ENCODE measurements around the gene ARHGAP8.
"Not testable (repeated sequence)": the region's sequence is repeated elsewhere in the genome, so short reads cannot be mapped to it uniquely, and the experiment has no call there.

Gene ARHGAP8

GRCh38 chr22:44743247-44743646 is 9.1 kb upstream of the ARHGAP8 start:
- in situ Hi-C loops (cut with MboI; ENCODE audit: low pct_unique_long_range_greater_than_20kb, low sequenced_read_pairs, unreplicated experiment), result loop anchor here (10.0 kb wide), 1 partner anchor 48 kb away; no protein-coding TSS in a partner anchor
- TF ChIP-seq, protein P1, sequence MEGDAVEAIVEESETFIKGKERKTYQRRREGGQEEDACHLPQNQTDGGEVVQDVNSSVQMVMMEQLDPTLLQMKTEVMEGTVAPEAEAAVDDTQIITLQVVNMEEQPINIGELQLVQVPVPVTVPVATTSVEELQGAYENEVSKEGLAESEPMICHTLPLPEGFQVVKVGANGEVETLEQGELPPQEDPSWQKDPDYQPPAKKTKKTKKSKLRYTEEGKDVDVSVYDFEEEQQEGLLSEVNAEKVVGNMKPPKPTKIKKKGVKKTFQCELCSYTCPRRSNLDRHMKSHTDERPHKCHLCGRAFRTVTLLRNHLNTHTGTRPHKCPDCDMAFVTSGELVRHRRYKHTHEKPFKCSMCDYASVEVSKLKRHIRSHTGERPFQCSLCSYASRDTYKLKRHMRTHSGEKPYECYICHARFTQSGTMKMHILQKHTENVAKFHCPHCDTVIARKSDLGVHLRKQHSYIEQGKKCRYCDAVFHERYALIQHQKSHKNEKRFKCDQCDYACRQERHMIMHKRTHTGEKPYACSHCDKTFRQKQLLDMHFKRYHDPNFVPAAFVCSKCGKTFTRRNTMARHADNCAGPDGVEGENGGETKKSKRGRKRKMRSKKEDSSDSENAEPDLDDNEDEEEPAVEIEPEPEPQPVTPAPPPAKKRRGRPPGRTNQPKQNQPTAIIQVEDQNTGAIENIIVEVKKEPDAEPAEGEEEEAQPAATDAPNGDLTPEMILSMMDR (IDR thresholded peaks at IDR 0.05; ENCODE audit: extremely low read depth, insufficient read depth, missing control alignments), result no peak
- no peak for DNase-seq (ENCODE audit: low spot score)

DNA sequence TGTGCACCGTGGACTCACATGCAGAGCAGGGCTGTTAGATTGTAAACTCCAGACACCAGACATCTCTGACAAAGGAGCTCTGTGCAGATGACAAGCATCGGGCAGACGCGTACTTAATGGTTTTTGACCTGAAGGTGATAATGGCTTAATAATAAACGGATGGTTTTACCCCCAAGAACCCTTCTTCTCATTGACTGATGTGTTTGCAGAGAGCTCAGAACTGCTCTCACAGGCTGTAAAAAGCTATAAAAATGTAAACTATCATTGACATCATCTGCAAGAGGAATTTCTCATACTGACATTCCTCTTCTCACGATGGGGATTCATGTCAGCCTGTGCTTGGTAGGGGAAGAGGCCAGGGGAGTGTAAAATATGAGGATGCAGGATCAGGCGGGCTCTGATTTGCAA is 8.6 kb upstream of the ARHGAP8 start:
- TF ChIP-seq, protein P1 (IDR thresholded peaks at IDR 0.05; ENCODE audit: extremely low read depth, insufficient read depth, missing control alignments), result no peak
- in situ Hi-C loops (cut with MboI; ENCODE audit: low pct_unique_long_range_greater_than_20kb, low sequenced_read_pairs, unreplicated experiment), result loop anchor here (10.0 kb wide), 1 partner anchor 49 kb away; no protein-coding TSS in a partner anchor
- DNase-seq (ENCODE audit: low spot score), result no peak

DNA sequence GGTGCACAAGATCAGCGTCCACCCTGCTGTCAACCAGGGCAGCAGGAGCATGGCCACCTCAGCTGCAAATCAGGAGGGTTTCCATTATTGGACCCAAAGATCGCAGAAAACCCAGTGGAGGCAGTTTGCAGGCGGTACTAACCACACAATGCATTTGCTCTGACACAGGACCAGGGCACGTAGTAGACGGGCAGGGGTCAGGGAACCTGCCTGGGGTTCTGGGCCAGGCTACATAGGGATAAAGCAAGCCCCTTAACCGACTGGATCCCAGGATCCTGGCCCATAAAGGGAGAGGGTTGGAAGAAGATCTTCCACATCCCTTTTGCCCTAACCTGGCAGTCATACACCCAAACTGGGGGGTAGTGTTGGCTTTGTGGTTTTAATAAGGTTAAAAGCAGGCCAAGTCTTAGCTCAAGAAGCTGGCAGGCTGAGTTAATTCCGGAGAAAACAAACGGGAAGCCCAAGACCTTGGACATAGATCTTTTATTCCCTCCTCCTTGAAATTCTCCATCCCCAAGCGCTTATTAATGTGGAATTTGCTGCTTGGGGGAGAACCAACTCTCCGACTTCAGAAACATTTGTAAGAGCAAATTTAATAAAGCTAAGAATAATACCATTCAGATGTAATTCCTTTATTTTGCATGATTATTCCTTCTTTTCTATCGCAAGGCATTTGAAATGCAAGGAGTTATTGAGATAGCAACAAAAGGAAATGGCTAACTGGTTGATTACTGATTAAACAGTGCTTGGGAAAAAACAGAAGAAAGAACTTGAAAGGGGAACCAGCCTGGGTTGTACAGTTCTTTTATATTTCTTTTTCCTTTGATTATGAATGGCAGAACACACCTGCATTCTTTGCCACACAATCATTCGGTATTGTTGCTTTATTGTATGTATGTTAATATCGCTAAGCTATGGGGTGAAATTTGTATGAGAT is 6.3 kb upstream of the ARHGAP8 start:
- DNase-seq (ENCODE audit: low spot score), result no peak
- TF ChIP-seq, protein P1 (IDR thresholded peaks at IDR 0.05; ENCODE audit: extremely low read depth, insufficient read depth, missing control alignments), result no peak
- in situ Hi-C loops (cut with MboI; ENCODE audit: low pct_unique_long_range_greater_than_20kb, low sequenced_read_pairs, unreplicated experiment), result loop anchor here (10.0 kb wide), 1 partner anchor 51 kb away; no protein-coding TSS in a partner anchor

DNA sequence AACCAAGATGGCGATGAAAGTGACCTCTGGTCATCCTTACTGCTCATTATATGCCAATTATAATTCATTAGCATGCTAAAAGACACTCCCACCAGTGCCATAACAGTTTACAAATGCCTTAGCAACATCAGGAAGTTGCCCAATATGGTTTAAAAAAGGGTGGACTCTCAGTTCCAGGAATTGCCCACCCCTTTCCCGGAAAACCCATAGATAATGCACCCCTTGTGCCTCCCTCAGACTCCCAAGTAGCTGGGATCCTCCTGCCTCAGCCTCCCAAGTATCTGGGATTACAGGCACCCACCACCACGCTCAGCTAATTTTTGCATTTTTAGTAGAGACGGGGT is 4.6 kb upstream of the ARHGAP8 start:
- DNase-seq (ENCODE audit: low spot score), result not testable (repeated sequence)
- in situ Hi-C loops (cut with MboI; ENCODE audit: low pct_unique_long_range_greater_than_20kb, low sequenced_read_pairs, unreplicated experiment), result loop anchor here (10.0 kb wide), 1 partner anchor 53 kb away; no protein-coding TSS in a partner anchor

DNA sequence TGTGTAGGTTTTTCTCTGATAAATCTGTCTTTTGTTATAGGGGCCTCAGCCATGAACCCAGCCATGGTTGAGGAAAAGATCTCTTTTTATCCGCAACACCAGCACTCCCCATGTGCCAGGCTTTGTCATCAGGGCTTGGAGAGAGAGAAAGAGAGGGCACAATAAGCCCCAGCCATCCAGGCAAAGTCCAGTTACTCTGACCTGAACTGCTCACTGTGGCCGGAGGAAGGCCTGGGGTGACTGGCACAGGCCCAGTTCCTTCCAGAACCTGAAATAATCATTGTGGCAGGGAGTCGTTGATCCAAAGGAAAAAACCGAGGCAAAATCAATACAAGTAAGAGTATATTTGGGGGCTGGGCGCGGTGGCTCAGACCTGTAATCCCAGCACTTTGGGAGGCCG is 3.9 kb upstream of the ARHGAP8 start:
- in situ Hi-C loops (cut with MboI; ENCODE audit: low pct_unique_long_range_greater_than_20kb, low sequenced_read_pairs, unreplicated experiment), result loop anchor here (10.0 kb wide), 1 partner anchor 54 kb away; no protein-coding TSS in a partner anchor
- TF ChIP-seq, protein P1 (IDR thresholded peaks at IDR 0.05; ENCODE audit: extremely low read depth, insufficient read depth, missing control alignments), result no peak
- DNase-seq (ENCODE audit: low spot score), result no peak

GRCh38 chr22:44750481-44750880 is 1.9 kb upstream of the ARHGAP8 start:
- TF ChIP-seq, protein P1 (IDR thresholded peaks at IDR 0.05; ENCODE audit: extremely low read depth, insufficient read depth, missing control alignments), result no peak
- in situ Hi-C loops (cut with MboI; ENCODE audit: low pct_unique_long_range_greater_than_20kb, low sequenced_read_pairs, unreplicated experiment), result no loop called here
- no peak for DNase-seq (ENCODE audit: low spot score)
